AG09319 (cell line): ENCODE measurements around the gene GTF3C4.

ENCODE experiments used
- DNase-seq: peaks from one replicate; pipeline ENCODE4 v3.0.0-alpha.2; 2010; ENCODE audit warnings: low read depth; ENCODE audit errors: extremely low read depth
- CTCF ChIP-seq: IDR thresholded peaks from 2 replicates; pipeline ENCODE4 v1.5.1; 2011; ENCODE audit warnings: low read depth, mild to moderate bottlenecking, inconsistent platforms, low read length, moderate library complexity

GTF3C4 gene

DNA sequence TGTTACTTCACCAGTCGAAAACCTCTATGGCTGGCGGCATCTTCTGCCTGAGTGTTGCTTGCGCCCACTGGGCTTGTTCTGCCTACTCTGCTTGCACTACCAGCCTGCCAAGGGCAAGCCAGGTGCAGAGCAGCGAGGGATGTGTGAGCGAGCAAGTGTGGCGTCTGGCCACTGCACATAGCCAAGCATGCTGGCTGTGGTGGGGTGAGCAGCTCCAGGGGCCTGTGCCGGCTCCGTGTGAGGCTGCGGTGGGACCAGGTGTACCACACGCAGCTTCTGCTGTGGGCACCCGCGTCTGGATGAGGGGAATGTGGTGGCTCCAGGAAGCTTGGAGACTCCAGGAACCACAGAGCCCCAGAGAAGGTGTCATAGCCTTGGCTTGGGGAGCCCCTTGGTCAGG, 51.4 kb downstream of the GTF3C4 start:
- no peak for TF ChIP-seq CTCF
- DNase-seq, result no peak

GRCh38 chr9:132722564-132723065, 52.4 kb downstream of the GTF3C4 start:
- no peak for TF ChIP-seq CTCF
- no peak for DNase-seq

- DNase-seq, result no peak
- TF ChIP-seq CTCF, result no peak
Measured at GRCh38 chr9:132723809-132724208, 53.5 kb downstream of the GTF3C4 start.

GRCh38 chr9:132725306-132725705, 55.0 kb downstream of the GTF3C4 start:
- no peak for TF ChIP-seq CTCF
- no peak for DNase-seq

DNA sequence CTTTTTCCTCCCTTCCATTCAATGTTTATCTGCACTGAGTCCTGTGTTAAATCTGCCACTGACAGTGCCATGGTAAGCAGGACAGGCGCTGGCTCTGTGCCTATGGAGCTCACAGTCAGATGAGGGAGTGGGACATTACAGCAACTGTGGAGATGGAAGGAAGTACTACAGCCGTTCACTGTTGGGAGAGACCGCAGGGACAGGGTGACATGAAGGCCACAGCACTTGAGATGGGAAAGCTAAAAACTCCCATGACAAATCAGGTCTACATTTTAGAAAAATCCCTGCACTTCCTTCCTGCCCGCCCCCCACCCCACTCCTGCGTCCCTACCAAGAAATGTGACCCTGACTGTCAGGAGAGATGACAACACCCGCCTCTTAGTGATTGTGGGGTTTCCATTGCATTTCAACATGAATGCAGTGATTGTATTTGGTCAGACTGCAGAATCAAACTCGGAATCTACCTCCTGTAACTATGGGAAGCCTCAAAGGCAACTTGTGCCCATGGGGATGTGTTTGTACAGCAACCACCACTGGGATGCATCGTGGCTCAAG, 56.4 kb downstream of the GTF3C4 start:
- DNase-seq, result no peak
- TF ChIP-seq CTCF, result no peak

GRCh38 chr9:132728071-132728470, 57.8 kb downstream of the GTF3C4 start:
- no peak for DNase-seq
- no peak for TF ChIP-seq CTCF

DNA sequence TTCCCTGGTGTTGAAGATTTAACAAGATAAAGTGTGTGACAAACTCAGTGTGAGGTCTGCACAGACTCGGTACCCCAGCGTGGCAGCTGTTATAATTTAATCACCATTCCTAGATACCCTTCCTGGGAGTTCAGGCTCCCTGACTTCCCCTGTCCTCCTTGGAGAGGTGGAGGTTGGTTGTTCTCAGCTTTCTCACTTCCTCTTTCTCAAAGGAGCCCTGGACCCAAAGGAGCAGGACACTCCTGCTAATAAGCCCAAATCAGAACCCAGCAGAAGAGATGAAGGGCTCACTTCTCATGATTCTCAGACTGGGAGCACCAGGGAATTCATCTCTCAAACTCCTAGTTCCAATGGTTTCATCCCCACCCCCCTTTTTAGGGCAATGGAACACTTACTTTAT, 58.2 kb downstream of the GTF3C4 start:
- DNase-seq, result no peak
- TF ChIP-seq CTCF, result no peak
